ENCODE measurements around the gene ALOX5AP. TPM values are rescaled to one million over a fixed set of nuclear protein-coding genes. Genes with fewer than 3 reads are reported as not detected.

Gene ALOX5AP
- total RNA-seq, 6 experiments from 2014 or later, result 0.53 to 6.7 (median 3.7) TPM

DNA sequence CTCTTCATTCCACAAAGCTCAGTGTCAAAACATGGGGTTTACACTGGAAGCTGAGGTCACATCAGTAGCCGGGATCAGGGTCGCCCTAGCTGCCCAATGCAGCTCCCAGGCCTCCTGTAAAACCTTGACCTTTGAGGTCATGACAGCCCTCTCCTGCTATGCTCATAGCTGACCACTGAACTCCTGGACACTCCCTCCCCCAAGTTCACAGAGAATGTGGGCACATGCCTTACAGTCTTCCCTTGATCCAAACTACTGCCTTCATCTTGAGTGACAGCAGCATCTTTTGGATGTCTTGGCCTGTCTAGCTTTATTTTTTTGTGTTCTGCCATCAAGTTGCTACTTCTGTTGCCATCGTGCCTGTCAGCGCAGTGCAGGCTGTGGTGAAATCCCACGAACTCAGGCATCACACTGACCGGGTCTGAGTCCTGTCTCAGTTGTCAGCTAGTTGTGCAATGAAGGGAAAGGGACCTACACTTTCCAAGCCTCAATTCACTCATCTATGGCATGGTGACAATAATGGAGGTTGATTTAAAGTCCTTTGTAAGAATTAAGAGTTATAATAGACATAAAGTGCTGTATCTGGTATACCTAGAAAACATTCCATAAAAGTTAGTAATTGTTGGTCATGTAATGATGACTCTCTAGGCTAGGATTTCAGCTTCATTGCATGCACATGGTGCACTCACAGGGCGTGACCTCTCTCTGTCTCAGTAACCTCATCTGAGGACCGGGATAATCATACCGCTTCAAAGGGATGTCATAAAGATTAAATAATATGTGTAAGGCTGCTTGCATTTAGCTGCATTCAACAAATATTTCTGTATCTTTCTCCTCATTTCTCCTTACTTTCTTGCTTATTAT lies 16.4 kb upstream of the ALOX5AP start:
- Histone ChIP-seq H3K4me3 (no peak overlapping the region), H3K27ac (no peak overlapping the region), H3K9me3 (no peaks in the 10 kb centered on the region), H3K4me1 (no peaks in the 10 kb centered on the region), H3K36me3 (no peaks in the 10 kb centered on the region), H3K27me3 (no peaks in the 10 kb centered on the region)
- intact Hi-C loops (cut with DNase I), result no loop called here
- TF ChIP-seq CTCF (IDR thresholded peaks at IDR 0.05) (no peak), POLR2A (IDR thresholded peaks at IDR 0.05) (no peak)
- DNase-seq, result no peak
- 74% methylated on average over 9 of the region's 9 CpGs for WGBS (ENCODE audit: insufficient coverage, low coverage, low lambda C conversion rate, missing lambda C conversion rate)
- ATAC-seq, result no peak

DNA sequence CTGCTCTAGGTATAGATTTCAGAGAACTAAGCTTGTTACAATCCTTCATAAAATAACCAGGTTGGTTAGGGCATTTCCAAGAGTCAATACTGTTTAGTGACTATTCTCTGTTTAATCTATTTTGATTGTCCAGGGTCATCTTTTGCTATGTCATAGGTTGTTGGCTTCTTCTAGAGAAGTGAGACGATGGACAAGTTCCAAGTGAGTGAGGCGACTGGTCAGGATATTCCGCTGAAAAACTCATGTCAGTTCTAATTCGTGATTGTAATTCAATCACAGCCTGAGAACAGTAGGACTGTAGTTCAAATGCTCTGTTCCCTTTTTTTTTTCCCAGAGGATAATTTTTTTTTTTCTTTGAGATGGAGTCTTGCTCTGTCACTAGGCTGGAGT lies 15.8 kb upstream of the ALOX5AP start:
- Histone ChIP-seq H3K36me3 (no peaks in the 10 kb centered on the region), H3K4me1 (no peaks in the 10 kb centered on the region), H3K9me3 (no peaks in the 10 kb centered on the region), H3K27me3 (no peaks in the 10 kb centered on the region), H3K27ac (no peak overlapping the region), H3K4me3 (no peak overlapping the region)
- no peak for ATAC-seq
- WGBS (ENCODE audit: insufficient coverage, low coverage, low lambda C conversion rate, missing lambda C conversion rate), result 71% methylated on average over 4 of the region's 4 CpGs
- intact Hi-C loops (cut with DNase I), result no loop called here
- no peak for TF ChIP-seq POLR2A (IDR thresholded peaks at IDR 0.05)
- TF ChIP-seq CTCF (IDR thresholded peaks at IDR 0.05), result no peak
- DNase-seq, result no peak

- Histone ChIP-seq H3K27ac (no peak overlapping the region), H3K4me1 (no peaks in the 10 kb centered on the region), H3K36me3 (no peaks in the 10 kb centered on the region), H3K27me3 (no peaks in the 10 kb centered on the region), H3K9me3 (no peaks in the 10 kb centered on the region), H3K4me3 (no peak overlapping the region)
- DNase-seq, result no peak
- 71% methylated on average over 3 of the region's 3 CpGs for WGBS (ENCODE audit: insufficient coverage, low coverage, low lambda C conversion rate, missing lambda C conversion rate)
- TF ChIP-seq POLR2A (IDR thresholded peaks at IDR 0.05) (no peak), CTCF (IDR thresholded peaks at IDR 0.05) (no peak)
- peak in 2 of 4 donors; percentile 18 to 27 for ATAC-seq
- intact Hi-C loops (cut with DNase I), result no loop called here
Observed at GRCh38 chr13:30720172-30720869, 15.0 kb upstream of the ALOX5AP start.

GRCh38 chr13:30721936-30722335 lies 13.4 kb upstream of the ALOX5AP start:
- TF ChIP-seq POLR2A (IDR thresholded peaks at IDR 0.05) (no peak), CTCF (IDR thresholded peaks at IDR 0.05) (no peak)
- H3K36me3 ChIP-seq, result no peaks in the 10 kb centered on the region
- no peaks in the 10 kb centered on the region for H3K27me3 ChIP-seq
- no peaks in the 10 kb centered on the region for H3K9me3 ChIP-seq
- H3K27ac ChIP-seq, result no peak overlapping the region
- DNase-seq (no peak), ATAC-seq (no peak)
- intact Hi-C loops (cut with DNase I), result no loop called here
- H3K4me1 ChIP-seq, result no peaks in the 10 kb centered on the region
- H3K4me3 ChIP-seq, result no peak overlapping the region
- 56% methylated on average over 4 of the region's 4 CpGs for WGBS (ENCODE audit: insufficient coverage, low coverage, low lambda C conversion rate, missing lambda C conversion rate)

All from right lobe of liver (tissue), 6 donors.